Activated T-cell treated with anti-CD3 and anti-CD28 coated beads for 1 hour (primary cell): Measurements from ENCODE around the gene ZFHX3.

Experiments
- DNase-seq: peaks from one replicate; pipeline ENCODE4 v3.0.0-alpha.2; 2020; ENCODE audit warnings: low read depth

The ZFHX3 gene

GRCh38 chr16:72901000-72901627 lies 146.8 kb downstream of the ZFHX3 start:
- DNase-seq: no peak

GRCh38 chr16:72898216-72898825 lies 149.6 kb downstream of the ZFHX3 start:
- no peak for DNase-seq

GRCh38 chr16:72897707-72898106 lies 150.2 kb downstream of the ZFHX3 start:
- no peak for DNase-seq

- DNase-seq: no peak
Measured at GRCh38 chr16:72896485-72897118, 151.3 kb downstream of the ZFHX3 start.

- DNase-seq: no peak
Measured at GRCh38 chr16:72895951-72896350, 152.0 kb downstream of the ZFHX3 start.

- DNase-seq: no peak
Measured at GRCh38 chr16:72894293-72895151, 153.4 kb downstream of the ZFHX3 start.

- DNase-seq: no peak
Measured at GRCh38 chr16:72891291-72892227, 156.4 kb downstream of the ZFHX3 start.

- no peak for DNase-seq
Measured at GRCh38 chr16:72890587-72890986, 157.3 kb downstream of the ZFHX3 start.

GRCh38 chr16:72889616-72890582 lies 158.0 kb downstream of the ZFHX3 start:
- DNase-seq: no peak

- DNase-seq: no peak
Measured at GRCh38 chr16:72887537-72887936, 160.4 kb downstream of the ZFHX3 start.

- no peak for DNase-seq
Measured at GRCh38 chr16:72886346-72886974, 161.5 kb downstream of the ZFHX3 start.

GRCh38 chr16:72884573-72884972 lies 163.4 kb downstream of the ZFHX3 start:
- no peak for DNase-seq

- DNase-seq: no peak
Measured at GRCh38 chr16:72884037-72884436, 163.9 kb downstream of the ZFHX3 start.

GRCh38 chr16:72879846-72880245 lies 168.1 kb downstream of the ZFHX3 start:
- DNase-seq: no peak

GRCh38 chr16:72878301-72879269 lies 169.3 kb downstream of the ZFHX3 start:
- no peak for DNase-seq

GRCh38 chr16:72877374-72878028 lies 170.4 kb downstream of the ZFHX3 start:
- no peak for DNase-seq

GRCh38 chr16:72876981-72877373 lies 171.0 kb downstream of the ZFHX3 start:
- DNase-seq: no peak

GRCh38 chr16:72876221-72876620 lies 171.7 kb downstream of the ZFHX3 start:
- DNase-seq: no peak
